Epithelial cell of prostate (primary cell): ENCODE results near the gene TPK1.
"Not testable (repeated sequence)": the region's sequence is repeated elsewhere in the genome, so short reads cannot be mapped to it uniquely, and the experiment has no call there.

ENCODE experiments used
- DNase-seq: peaks from one replicate; pipeline ENCODE4 v3.0.0-alpha.2; 2011; ENCODE audit warnings: low read depth, low spot score
- H3K27ac ChIP-seq: fragments of 450-650 bp; 2 replicates; pipeline ENCODE4 v1.5.1; 2017; ENCODE audit warnings: mild to moderate bottlenecking

Gene TPK1

GRCh38 chr7:144826208-144826607, 9.6 kb downstream of the TPK1 start:
- H3K27ac ChIP-seq, result no peak overlapping the region
- no peak for DNase-seq

- peak; percentile 40 for DNase-seq
- peak overlapping the region; percentile 1 for H3K27ac ChIP-seq
These were observed 11.5 kb downstream of the TPK1 start for GRCh38 chr7:144824360-144824759.

- no peak for DNase-seq
- H3K27ac ChIP-seq, result no peak overlapping the region
These were observed 13.6 kb downstream of the TPK1 start for GRCh38 chr7:144822223-144822622.

GRCh38 chr7:144821067-144821466, 14.8 kb downstream of the TPK1 start:
- DNase-seq, result no peak
- no peak overlapping the region for H3K27ac ChIP-seq

GRCh38 chr7:144820552-144820951, 15.3 kb downstream of the TPK1 start:
- H3K27ac ChIP-seq, result no peak overlapping the region
- no peak for DNase-seq

GRCh38 chr7:144819566-144819965, 16.3 kb downstream of the TPK1 start:
- no peak for DNase-seq
- no peak overlapping the region for H3K27ac ChIP-seq

- no peak for DNase-seq
- no peak overlapping the region for H3K27ac ChIP-seq
These were observed 17.3 kb downstream of the TPK1 start for GRCh38 chr7:144818511-144818910.

- DNase-seq, result no peak
- no peak overlapping the region for H3K27ac ChIP-seq
These were observed 18.9 kb downstream of the TPK1 start for GRCh38 chr7:144817001-144817400.

GRCh38 chr7:144814299-144814698, 21.6 kb downstream of the TPK1 start:
- H3K27ac ChIP-seq, result no peak overlapping the region
- DNase-seq, result no peak

GRCh38 chr7:144812379-144813283, 23.2 kb downstream of the TPK1 start:
- no peak overlapping the region for H3K27ac ChIP-seq
- no peak for DNase-seq

GRCh38 chr7:144805627-144806239, 30.1 kb downstream of the TPK1 start:
- no peak overlapping the region for H3K27ac ChIP-seq
- no peak for DNase-seq

- DNase-seq, result not testable (repeated sequence)
These were observed 35.0 kb downstream of the TPK1 start for GRCh38 chr7:144800678-144801436.

GRCh38 chr7:144796919-144797318, 38.9 kb downstream of the TPK1 start:
- no peak overlapping the region for H3K27ac ChIP-seq
- DNase-seq, result no peak

More at GRCh38 chr7:144800678-144801436, 35.0 kb downstream of the TPK1 start:
- H3K27ac ChIP-seq, result not testable (repeated sequence)

GRCh38 chr7:144792050-144792449, 43.8 kb downstream of the TPK1 start:
- no peak overlapping the region for H3K27ac ChIP-seq
- DNase-seq, result no peak

- H3K27ac ChIP-seq, result no peak overlapping the region
- DNase-seq, result no peak
These were observed 44.4 kb downstream of the TPK1 start for GRCh38 chr7:144791488-144791887.

GRCh38 chr7:144787127-144787526, 48.7 kb downstream of the TPK1 start:
- DNase-seq, result no peak
- H3K27ac ChIP-seq, result no peak overlapping the region

- no peak for DNase-seq
- no peak overlapping the region for H3K27ac ChIP-seq
These were observed 49.3 kb downstream of the TPK1 start for GRCh38 chr7:144786522-144786921.

- DNase-seq, result no peak
- H3K27ac ChIP-seq, result no peak overlapping the region
These were observed 49.8 kb downstream of the TPK1 start for GRCh38 chr7:144786079-144786478.

- no peak for DNase-seq
- no peak overlapping the region for H3K27ac ChIP-seq
These were observed 50.3 kb downstream of the TPK1 start for GRCh38 chr7:144785521-144785920.

- no peak overlapping the region for H3K27ac ChIP-seq
- no peak for DNase-seq
These were observed 50.9 kb downstream of the TPK1 start for GRCh38 chr7:144784943-144785342.

GRCh38 chr7:144784441-144784840, 51.4 kb downstream of the TPK1 start:
- no peak for DNase-seq
- H3K27ac ChIP-seq, result no peak overlapping the region
